GM12864 (cell line): ENCODE measurements around the gene CHRNG.

Experiments used
- DNase-seq: peaks from one replicate; pipeline ENCODE4 v3.0.0-alpha.2; 2011; ENCODE audit warnings: low read depth
- H3K4me3 ChIP-seq: 2 replicates; pipeline ENCODE4 v1.5.1; 2011; ENCODE audit warnings: mild to moderate bottlenecking, low read depth, low read length, control low read depth
- CTCF ChIP-seq: IDR thresholded peaks from 2 replicates; pipeline ENCODE4 v1.5.1; 2011; ENCODE audit warnings: low read depth, mild to moderate bottlenecking, moderate library complexity, low read length, control low read depth, inconsistent platforms; ENCODE audit errors: missing control alignments

The CHRNG gene

GRCh38 chr2:232551776-232552175 is 12.3 kb downstream of the CHRNG start:
- no peak for DNase-seq
- no peak for TF ChIP-seq CTCF

GRCh38 chr2:232556426-232556825 is 16.9 kb downstream of the CHRNG start:
- H3K4me3 ChIP-seq = no peak overlapping the region

More at GRCh38 chr2:232551776-232552175, 12.3 kb downstream of the CHRNG start:
- peak overlapping the region; percentile 91 for H3K4me3 ChIP-seq

GRCh38 chr2:232562515-232563151 is 23.1 kb downstream of the CHRNG start:
- DNase-seq = no peak
- TF ChIP-seq CTCF = no peak
- no peak overlapping the region for H3K4me3 ChIP-seq

More at GRCh38 chr2:232556426-232556825, 16.9 kb downstream of the CHRNG start:
- TF ChIP-seq CTCF = no peak
- no peak for DNase-seq

DNA sequence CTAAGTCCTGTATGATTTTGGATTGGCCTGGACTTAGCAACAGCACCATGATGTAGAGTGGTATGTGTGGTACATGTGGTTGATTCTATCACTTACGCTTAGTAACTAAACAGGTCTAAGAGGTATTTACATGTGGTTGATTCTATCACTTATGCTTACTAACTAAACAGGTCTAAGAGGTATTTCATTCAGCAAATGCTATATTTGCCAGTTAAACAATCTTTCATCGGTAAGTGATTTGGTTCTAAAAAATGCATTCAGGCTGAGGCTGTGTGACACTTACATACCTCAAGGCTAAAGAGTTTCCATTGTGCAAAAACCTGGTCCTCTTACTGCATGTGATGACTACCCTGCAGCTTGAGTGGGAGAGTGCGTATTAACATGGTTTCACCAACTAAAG is 24.1 kb downstream of the CHRNG start:
- no peak for TF ChIP-seq CTCF
- DNase-seq = no peak
- no peak overlapping the region for H3K4me3 ChIP-seq

DNA sequence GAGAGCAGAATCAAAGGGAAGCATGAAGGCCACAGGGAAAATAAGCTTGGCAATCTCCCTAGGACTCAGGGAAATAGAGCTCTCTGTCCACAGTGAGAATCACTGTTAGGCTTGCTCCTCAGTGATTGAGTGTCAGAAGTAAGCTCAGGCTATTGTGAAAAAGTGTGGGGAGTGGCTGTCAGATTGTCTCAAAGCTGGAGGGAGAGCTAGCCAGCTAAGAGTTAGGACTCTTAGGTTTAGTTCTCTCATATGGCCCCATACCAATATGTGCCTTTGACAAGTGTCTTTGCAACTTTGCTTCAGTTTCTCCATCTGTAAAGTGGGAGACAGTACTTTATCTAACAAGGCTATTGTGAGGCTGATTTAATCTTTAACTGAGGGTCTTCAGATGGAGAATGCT is 28.2 kb downstream of the CHRNG start:
- no peak for TF ChIP-seq CTCF
- DNase-seq = no peak
- H3K4me3 ChIP-seq = no peak overlapping the region

DNA sequence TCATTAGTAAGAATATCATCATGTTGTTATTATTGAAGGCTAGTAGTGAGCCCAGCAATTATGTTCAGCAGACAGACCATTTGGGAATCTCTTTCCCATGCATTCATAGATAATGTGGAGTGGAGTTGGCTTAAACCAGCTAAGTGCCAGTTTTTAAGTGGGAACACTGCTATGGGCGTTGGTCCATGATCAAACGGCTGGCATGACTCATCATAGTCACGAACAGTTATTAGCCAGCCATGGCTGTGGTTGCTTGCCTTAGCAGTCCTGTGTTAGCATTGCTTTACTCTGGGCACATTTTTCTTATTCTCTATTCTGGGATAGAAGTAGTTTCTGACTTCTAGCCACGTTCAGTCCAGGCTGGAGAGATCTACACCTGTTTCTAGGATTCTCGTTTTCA is 28.7 kb downstream of the CHRNG start:
- no peak for DNase-seq
- no peak overlapping the region for H3K4me3 ChIP-seq

More for the DNA sequence above, 28.7 kb downstream of the CHRNG start:
- TF ChIP-seq CTCF = no peak
